ENCODE measurements around the gene DRC1.

The DRC1 gene

DNA sequence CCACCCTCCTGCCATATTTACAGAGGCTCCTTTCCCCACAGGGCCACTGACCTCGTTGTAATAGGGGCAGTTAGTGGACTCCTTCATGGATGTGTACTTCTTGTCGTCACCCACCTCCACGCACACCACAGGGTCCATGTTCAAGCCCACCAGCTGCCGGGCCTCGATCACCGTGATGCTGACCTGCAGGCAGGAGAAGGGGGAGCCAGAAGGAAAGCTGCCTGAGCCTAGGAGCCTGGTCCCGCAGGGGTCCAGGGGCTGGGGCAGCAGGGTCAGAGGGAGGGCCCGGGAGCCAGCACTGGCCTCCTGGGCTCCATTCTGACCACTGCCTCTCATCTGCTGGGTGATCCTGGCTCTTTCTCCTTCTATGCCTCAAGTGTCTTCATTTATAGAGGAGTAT is 93.2 kb downstream of the DRC1 start:
- no peak for DNase-seq (ENCODE audit: low spot score)
- no peak for TF ChIP-seq CTCF (IDR thresholded peaks at IDR 0.05; ENCODE audit: extremely low read depth, missing control alignments)

- no peak for DNase-seq (ENCODE audit: low spot score)
- TF ChIP-seq CTCF (IDR thresholded peaks at IDR 0.05; ENCODE audit: extremely low read depth, missing control alignments), result no peak
Observed at GRCh38 chr2:26495705-26496297, 94.1 kb downstream of the DRC1 start.

DNA sequence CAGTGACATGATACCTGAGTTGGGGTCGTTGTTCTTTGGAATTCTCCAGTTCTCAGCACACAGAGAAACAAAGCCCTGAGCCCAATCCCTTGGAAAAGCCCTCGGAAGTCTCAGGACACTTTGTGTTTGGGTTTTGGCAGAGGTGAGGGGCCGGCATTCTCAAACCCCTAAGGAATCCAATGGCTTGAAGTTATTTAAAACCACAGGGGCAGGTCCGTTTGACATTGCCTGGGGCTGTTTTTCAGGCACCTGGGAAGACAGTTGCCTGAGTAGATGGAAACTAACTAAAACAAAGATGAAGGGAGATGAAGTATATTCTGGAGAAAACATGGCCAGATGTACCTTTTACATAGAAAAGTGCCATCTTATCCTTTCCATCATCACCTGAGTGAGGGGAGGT is 98.7 kb downstream of the DRC1 start:
- TF ChIP-seq CTCF (IDR thresholded peaks at IDR 0.05; ENCODE audit: extremely low read depth, missing control alignments), result no peak
- DNase-seq (ENCODE audit: low spot score), result no peak

DNA sequence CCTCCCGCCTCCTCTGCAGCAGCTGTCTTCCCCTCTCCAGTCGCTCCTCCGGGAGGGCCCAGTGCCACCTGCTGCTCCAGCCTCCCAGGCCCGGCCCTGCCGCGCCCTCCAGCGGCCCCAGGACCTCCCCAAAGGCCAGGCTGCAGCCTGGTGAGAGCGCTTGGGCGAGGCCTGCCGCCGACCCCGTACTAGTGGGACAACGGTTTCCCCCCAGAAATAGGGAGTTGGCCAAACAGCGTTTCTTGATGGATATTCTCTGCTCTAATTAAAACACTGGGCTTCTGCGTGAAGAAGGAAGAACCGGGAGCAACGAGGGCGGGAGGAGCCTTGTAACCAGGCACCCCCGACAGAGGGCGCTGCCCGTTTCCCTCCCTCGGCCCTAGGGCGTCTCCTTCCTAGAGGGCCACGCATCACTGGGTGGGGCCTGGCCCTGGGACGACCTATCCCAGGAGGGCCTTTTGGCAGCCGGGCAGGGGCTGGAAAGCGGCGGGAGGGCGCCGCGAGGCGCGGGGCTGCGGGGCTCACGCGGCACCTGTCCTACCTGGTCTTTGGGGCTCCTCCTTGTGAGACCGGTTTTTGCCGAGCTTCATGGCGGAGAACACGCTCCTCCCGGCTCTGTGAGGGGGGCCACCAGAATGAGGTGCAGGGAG is 101.6 kb downstream of the DRC1 start:
- peak; percentile 92 for DNase-seq (ENCODE audit: low spot score)

GRCh38 chr2:26504002-26504401 is 102.3 kb downstream of the DRC1 start:
- no peak for DNase-seq (ENCODE audit: low spot score)
- TF ChIP-seq CTCF (IDR thresholded peaks at IDR 0.05; ENCODE audit: extremely low read depth, missing control alignments), result no peak

More for the DNA sequence above, 101.6 kb downstream of the DRC1 start:
- peak; percentile 74 for TF ChIP-seq CTCF (IDR thresholded peaks at IDR 0.05; ENCODE audit: extremely low read depth, missing control alignments)

GRCh38 chr2:26506279-26506678 is 104.6 kb downstream of the DRC1 start:
- no peak for DNase-seq (ENCODE audit: low spot score)
- no peak for TF ChIP-seq CTCF (IDR thresholded peaks at IDR 0.05; ENCODE audit: extremely low read depth, missing control alignments)
